ENCODE measurements around the gene ARHGAP10.

- no peak for TF ChIP-seq POLR2A (IDR thresholded peaks at IDR 0.05)
- TF ChIP-seq, protein P1, sequence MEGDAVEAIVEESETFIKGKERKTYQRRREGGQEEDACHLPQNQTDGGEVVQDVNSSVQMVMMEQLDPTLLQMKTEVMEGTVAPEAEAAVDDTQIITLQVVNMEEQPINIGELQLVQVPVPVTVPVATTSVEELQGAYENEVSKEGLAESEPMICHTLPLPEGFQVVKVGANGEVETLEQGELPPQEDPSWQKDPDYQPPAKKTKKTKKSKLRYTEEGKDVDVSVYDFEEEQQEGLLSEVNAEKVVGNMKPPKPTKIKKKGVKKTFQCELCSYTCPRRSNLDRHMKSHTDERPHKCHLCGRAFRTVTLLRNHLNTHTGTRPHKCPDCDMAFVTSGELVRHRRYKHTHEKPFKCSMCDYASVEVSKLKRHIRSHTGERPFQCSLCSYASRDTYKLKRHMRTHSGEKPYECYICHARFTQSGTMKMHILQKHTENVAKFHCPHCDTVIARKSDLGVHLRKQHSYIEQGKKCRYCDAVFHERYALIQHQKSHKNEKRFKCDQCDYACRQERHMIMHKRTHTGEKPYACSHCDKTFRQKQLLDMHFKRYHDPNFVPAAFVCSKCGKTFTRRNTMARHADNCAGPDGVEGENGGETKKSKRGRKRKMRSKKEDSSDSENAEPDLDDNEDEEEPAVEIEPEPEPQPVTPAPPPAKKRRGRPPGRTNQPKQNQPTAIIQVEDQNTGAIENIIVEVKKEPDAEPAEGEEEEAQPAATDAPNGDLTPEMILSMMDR (IDR thresholded peaks at IDR 0.05), result no peak
These were observed 369.9 kb downstream of the ARHGAP10 start for GRCh38 chr4:148101790-148102189.

All from right lobe of liver (tissue), 4 donors.